Measurements from ENCODE around the gene AIP. TPM values are rescaled to one million over a fixed set of nuclear protein-coding genes. Genes with fewer than 3 reads are reported as not detected.

Gene AIP
- total RNA-seq, 2 experiments from 2014 or later, result 160 to 169 TPM

DNA sequence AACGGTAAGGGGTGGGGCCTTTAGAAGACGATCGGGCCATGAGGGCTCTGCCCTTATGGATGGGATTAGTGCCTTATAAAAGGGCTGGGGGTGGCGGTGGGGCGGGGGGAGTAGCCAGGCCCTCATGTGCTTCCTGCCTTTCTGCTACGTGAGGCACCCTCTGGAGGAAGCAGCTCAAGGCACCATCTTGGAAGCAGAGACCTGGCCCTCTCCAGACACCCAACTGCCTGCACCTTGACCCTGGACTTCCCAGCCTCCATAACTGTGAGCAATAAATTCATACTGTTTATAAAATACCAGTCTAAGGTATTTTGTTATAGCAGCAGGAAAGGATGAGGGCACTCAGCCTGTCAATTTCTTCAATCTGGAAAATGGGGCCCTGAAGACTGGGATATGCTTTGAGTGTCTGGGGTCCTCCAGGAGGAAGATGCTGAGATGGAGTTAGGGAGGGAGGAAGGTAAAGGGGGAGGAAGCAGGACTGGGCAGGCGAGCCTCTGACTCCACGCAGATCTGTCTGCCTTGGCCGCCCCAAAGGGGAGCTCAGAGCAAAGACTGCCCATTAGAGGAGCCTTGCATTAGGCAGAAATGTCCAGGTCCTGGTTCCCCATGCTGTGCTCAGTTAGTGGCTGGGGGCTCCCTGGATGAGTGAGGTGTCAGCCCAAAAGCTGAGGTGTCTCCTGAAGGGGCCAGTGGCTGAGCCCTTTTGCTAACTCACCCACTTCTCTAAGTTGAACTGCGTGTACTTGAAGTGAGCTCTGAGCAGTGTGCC, 35.1 kb downstream of the AIP start:
- Mint-ChIP-seq H3K4me3 (no peak overlapping the region), H3K4me1 (ENCODE audit: low read depth) (no peaks in the 10 kb centered on the region), H3K9me3 (no peaks in the 10 kb centered on the region), H3K36me3 (no peaks in the 10 kb centered on the region), H3K27me3 (peaks cover 1% of the 10 kb centered on the region), H3K27ac (no peak overlapping the region)
- intact Hi-C loops (cut with micrococcal nuclease), result no loop called here
- DNase-seq, result no peak
- ChIA-PET POLR2A (no interaction called here), CTCF (interaction anchor here (1.1 kb wide), 1 partner anchor 161 kb away, joined by 4 read pairs; no protein-coding TSS in a partner anchor)

DNA sequence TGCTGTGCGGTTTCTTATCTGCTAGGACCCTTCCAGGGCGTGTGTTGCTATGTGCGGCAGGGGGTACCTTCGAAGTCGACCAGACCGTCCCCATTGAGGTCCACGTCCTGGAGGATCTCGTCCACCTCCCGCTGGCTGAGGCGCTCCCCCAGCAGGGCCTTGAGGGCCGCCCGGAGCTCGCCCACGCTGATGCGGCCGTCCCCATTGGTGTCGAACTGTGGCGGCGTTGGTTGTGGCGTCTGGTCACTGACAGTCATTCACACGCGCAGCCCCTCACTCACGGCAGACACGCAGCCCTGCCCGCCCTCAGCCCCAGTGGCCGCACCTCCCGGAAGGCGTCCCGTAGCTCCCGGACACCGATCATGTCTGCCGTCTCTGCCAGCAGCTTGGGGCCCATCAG, 36.9 kb downstream of the AIP start:
- no peaks in the 10 kb centered on the region for H3K4me1 Mint-ChIP-seq (ENCODE audit: low read depth)
- CTCF ChIA-PET, result no interaction called here
- POLR2A ChIA-PET, result no interaction called here

DNA sequence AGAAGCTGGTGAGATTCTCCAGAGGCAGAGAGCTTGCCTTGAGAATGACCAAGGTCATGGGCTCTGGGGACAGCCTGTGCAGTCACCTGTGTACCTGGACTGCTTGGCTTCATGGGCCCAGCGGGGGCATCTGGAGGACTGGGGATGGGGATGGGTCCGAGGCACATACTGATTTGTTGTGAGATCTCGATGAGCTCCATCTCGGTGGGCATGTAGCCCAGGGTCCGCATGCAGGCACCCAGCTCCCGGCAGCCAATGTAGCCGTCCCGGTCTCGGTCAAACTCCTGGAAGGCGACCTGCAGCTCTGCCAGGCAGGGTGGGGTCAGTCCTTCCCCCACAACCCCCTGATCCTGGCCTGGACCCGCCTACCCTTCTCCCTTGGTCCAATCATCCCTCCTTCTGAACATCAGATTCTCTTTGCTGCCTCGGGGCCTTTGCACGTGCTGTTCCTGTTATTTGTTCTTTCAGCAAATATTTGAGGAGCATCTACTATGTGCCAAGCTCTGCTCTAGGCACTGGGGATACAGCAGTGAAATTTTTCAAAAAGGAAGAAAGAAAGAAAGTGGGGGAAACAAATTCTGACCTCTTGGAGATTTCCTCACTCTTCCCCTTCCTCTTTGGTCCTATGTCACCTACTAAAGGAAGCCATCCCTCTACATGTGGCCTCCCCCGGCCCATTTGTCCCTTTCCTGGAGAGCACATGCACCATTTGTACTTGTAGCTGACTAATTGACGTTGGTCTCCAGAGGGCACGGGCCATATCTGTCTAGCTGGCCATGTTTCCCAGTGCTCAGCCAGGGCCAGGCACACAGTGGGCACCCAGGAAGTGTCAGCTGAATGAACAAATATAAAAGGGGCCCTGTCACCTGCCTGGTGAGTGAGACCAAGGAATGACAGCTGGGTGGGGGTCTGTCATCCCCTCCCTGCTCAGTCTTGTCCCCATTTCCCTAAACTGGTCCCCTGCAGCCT, 38.3 kb downstream of the AIP start:
- H3K9me3 Mint-ChIP-seq, result no peaks in the 10 kb centered on the region
- no peak overlapping the region for H3K4me3 Mint-ChIP-seq
- CTCF ChIA-PET, result no interaction called here
- H3K36me3 Mint-ChIP-seq, result no peaks in the 10 kb centered on the region
- intact Hi-C loops (cut with micrococcal nuclease), result no loop called here
- no peak overlapping the region for H3K27ac Mint-ChIP-seq
- no peaks in the 10 kb centered on the region for H3K27me3 Mint-ChIP-seq
- no peaks in the 10 kb centered on the region for H3K4me1 Mint-ChIP-seq (ENCODE audit: low read depth)
- no peak for DNase-seq
- POLR2A ChIA-PET, result no interaction called here

More for the DNA sequence above, 36.9 kb downstream of the AIP start:
- Mint-ChIP-seq H3K27ac (no peak overlapping the region), H3K4me3 (no peak overlapping the region), H3K27me3 (no peaks in the 10 kb centered on the region), H3K9me3 (no peaks in the 10 kb centered on the region), H3K36me3 (no peaks in the 10 kb centered on the region)
- intact Hi-C loops (cut with micrococcal nuclease), result no loop called here
- DNase-seq, result no peak

DNA sequence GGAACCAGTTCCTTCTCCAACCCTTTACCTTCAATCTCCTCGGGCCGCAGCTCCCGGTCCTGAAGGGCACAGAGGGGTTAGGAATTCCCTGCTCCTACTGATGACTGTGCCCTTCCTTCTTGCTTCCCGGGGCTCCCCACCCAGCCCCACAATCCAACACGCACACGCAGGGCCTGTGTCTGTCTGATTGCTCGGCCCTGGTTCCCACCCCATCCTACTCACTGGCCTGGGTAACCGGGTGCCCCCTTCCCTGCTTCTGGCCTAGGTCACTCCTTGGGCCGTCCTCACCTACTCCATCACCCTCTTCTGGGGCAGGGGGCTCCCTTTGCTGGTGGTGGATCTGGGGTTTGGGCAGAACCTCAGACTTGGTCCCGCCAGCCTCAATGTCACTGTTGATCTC, 39.1 kb downstream of the AIP start:
- H3K4me3 Mint-ChIP-seq, result no peak overlapping the region
- CTCF ChIA-PET, result no interaction called here

DNA sequence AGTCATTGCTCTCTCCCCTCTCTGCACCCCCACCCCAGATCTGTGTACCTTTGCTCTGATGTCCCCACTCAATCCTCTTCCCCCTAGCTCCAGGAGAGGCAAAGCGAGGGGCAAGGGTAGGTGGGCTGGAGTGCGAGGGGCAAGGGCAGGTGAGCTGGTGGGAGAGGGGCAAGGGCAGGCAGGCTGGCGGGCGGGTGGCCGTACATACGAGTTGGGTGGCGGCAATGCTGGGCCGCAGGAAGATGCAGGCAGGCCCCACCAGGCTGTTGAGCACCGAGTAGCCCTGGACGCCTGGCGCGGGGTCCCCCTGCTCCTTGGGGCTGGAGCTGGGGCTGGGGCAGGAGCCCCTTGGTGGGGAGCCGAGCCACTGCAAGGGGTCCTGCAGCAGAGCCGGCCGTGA, 39.5 kb downstream of the AIP start:
- Mint-ChIP-seq H3K4me3 (no peak overlapping the region), H3K4me1 (ENCODE audit: low read depth) (no peaks in the 10 kb centered on the region), H3K36me3 (no peaks in the 10 kb centered on the region), H3K9me3 (no peaks in the 10 kb centered on the region), H3K27ac (no peak overlapping the region), H3K27me3 (peaks cover 3% of the 10 kb centered on the region)
- no peak for DNase-seq
- CTCF ChIA-PET, result no interaction called here
- POLR2A ChIA-PET, result no interaction called here
- intact Hi-C loops (cut with micrococcal nuclease), result no loop called here

More for the DNA sequence above, 39.1 kb downstream of the AIP start:
- Mint-ChIP-seq H3K36me3 (no peaks in the 10 kb centered on the region), H3K4me1 (ENCODE audit: low read depth) (no peaks in the 10 kb centered on the region), H3K27me3 (peaks cover 3% of the 10 kb centered on the region), H3K27ac (no peak overlapping the region), H3K9me3 (no peaks in the 10 kb centered on the region)
- POLR2A ChIA-PET, result no interaction called here
- no peak for DNase-seq
- intact Hi-C loops (cut with micrococcal nuclease), result no loop called here

DNA sequence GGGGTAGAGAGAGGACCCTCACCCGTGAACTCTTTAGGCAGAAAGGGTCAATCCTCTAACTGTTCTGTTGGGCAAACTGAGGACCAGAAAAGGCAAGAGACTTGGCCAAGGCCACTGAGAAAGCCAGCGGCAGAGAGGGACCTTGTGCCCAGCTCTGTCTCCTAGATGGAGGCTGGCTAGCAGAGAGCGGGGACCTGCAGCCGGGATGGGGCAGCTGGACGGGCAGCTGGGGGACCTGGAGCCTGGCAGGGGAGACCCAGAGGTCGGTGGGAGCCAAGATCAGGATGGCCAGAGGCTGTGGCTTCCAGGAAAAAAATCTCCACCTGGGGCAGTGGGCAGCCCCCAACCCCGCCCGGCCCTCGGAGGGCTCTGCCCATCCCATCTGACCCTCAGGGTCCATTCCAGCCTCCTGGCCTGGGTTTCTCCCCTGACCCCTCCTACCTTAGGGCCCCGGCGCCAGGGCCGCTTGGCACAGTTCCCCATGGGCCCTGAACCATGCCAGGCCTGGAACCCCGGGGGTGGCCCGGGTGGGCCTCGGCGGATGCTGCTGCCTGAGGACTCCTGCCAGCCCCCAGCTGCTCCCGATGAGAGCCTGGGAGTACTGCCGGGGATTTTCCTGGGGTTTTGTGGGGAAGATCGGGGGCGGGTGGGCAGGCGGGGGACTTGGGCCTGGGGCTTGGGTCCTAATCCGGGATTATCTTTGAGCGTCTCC, 40.2 kb downstream of the AIP start, which contains the start of gene CABP2:
CABP2 (minus strand) TSS at position 603 of the 712 bp plus-strand sequence; CDS start at position 483, 120 bp downstream.
- intact Hi-C loops (cut with micrococcal nuclease), result no loop called here
- no peaks in the 10 kb centered on the region for H3K36me3 Mint-ChIP-seq
- no peak within 1 kb of the TSS for H3K27ac Mint-ChIP-seq
- H3K4me1 Mint-ChIP-seq (ENCODE audit: low read depth), result no peaks in the 10 kb centered on the region
- H3K9me3 Mint-ChIP-seq, result no peaks in the 10 kb centered on the region
- ChIA-PET CTCF (no interaction called here), POLR2A (no interaction called here)
- peaks cover 3% of the 10 kb centered on the region for H3K27me3 Mint-ChIP-seq
- DNase-seq, result no peak
- no peak within 1 kb of the TSS for H3K4me3 Mint-ChIP-seq

DNA sequence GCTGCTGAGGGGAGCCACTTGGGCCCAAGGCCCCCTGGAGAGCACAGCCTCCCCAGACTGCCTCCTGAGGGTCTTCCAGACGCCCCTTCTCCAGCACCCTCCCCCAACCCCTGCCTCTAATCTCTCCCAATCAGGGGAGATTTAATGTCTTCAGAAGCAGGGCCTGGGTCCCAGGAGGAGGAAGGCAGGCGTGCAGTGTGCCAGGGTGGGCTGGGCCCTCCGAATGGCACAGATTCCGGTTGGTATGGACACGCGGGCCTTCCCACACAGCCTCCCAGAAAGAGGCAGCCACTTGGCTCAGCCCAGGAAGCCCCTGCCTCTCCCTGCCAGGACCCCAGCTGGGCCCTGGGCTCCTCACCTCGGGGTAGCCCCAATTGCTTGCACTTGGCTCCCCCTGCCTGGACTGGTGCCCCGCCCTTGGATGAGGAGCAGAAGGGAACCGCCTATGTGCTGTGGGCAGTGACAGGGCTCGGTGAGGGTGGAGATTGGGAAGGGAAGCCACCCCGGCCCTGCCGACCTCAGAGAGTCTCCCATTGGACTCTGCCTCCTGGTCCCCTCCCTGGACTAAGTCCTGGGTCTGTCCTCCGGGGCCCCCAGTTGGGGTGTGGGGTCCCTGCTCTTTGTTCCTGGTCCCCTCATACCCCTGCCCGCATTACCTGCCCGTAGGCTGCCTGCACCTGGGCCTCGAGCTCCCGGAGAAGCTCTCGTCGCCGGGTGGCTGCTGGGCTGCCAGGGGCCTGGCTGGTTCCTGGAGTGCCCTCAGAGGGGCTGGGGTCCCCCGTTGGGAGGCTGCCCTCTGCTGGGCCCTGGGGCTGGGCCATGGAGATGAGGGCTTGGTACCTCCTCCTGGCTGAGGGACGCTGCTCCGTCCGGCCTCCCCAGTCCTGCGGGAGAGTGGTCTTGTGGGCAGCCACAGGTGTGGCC, 41.0 kb downstream of the AIP start:
- ChIA-PET POLR2A (no interaction called here), CTCF (no interaction called here)
- Mint-ChIP-seq H3K4me1 (ENCODE audit: low read depth) (no peaks in the 10 kb centered on the region), H3K36me3 (no peaks in the 10 kb centered on the region), H3K9me3 (no peaks in the 10 kb centered on the region), H3K27me3 (peaks cover 3% of the 10 kb centered on the region), H3K4me3 (no peak overlapping the region), H3K27ac (no peak overlapping the region)
- DNase-seq, result no peak
- intact Hi-C loops (cut with micrococcal nuclease), result no loop called here

DNA sequence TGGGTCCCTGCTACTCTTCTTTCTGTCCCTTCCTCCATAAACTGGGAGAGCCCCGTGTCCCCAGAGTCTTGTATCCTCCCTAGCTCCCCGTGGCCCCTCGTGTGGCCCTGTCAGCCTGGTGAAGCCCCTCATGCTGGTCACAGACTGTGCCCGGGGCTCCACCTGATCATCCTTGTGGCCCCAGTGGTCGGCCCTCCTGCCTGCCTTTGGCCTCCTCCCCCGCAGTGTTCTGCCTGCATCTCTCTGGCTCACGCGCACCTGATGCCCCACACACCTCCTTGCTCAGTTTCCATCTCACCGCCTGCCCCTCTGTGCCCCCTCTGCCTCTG, 41.6 kb downstream of the AIP start:
- POLR2A ChIA-PET, result no interaction called here
- peaks cover 3% of the 10 kb centered on the region for H3K27me3 Mint-ChIP-seq
- DNase-seq, result no peak
- H3K36me3 Mint-ChIP-seq, result no peaks in the 10 kb centered on the region
- CTCF ChIA-PET, result no interaction called here
- no peaks in the 10 kb centered on the region for H3K9me3 Mint-ChIP-seq
- H3K4me3 Mint-ChIP-seq, result no peak overlapping the region
- H3K27ac Mint-ChIP-seq, result no peak overlapping the region
- no peaks in the 10 kb centered on the region for H3K4me1 Mint-ChIP-seq (ENCODE audit: low read depth)
- intact Hi-C loops (cut with micrococcal nuclease), result no loop called here

DNA sequence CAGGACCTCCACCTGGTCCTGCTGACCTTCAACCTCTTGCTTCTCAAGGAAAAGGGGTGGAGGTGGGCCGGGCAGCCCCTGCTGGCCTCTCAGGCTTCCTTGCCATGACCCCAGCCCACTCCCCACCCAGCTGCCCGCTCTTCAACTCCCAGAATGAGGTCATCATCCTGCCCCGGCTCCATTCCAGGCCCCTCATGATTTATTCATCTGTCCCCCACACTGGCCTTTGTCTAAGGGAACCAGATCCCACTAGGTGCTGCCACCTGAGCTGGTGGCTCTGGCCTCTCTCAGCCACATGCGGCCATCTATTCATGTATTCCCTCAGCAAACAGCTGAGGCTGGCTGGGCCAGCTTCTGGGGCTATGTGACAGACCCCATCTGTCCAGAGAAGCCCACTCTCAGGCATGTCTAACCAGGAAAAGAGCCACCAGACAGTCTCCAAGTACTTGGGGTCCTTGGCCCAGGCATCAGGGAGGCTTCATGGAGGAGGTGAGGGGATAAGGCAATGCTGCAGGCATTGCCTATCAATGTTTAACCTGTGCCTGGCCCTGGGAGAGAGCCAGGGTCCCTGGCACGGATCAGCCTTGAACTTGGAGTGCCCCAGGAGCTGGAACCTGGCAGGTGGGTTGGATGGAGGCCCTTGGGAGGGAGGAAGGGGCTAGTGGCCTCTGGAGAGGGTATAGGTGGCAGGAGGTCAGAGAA, 42.6 kb downstream of the AIP start:
- intact Hi-C loops (cut with micrococcal nuclease), result no loop called here
- Mint-ChIP-seq H3K9me3 (no peaks in the 10 kb centered on the region), H3K27me3 (peaks cover 3% of the 10 kb centered on the region), H3K4me1 (ENCODE audit: low read depth) (no peaks in the 10 kb centered on the region), H3K36me3 (no peaks in the 10 kb centered on the region), H3K4me3 (no peak overlapping the region), H3K27ac (no peak overlapping the region)
- DNase-seq, result no peak
- ChIA-PET CTCF (no interaction called here), POLR2A (no interaction called here)

DNA sequence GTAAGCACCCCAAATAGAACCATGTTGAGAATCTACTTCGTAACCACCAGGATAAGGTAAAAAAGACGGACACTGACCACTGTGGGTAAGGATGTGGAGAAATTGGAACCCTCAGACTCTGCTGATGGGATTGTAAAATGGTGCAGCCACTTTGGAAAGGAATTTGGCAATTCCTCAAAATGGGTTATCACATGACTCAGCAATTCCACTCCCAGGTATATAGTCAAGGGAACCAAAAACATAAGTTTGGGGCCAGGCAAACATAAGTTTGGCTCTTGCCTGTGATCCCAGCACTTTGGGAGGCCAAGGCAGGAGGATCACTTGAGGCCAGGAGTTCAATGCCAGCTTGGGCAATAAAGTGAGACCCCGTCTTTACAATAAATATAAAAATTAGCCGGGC, 45.5 kb downstream of the AIP start:
- no peak overlapping the region for H3K27ac Mint-ChIP-seq
- peaks cover 3% of the 10 kb centered on the region for H3K27me3 Mint-ChIP-seq
- ChIA-PET CTCF (no interaction called here), POLR2A (no interaction called here)
- intact Hi-C loops (cut with micrococcal nuclease), result no loop called here
- H3K4me3 Mint-ChIP-seq, result no peak overlapping the region
- no peaks in the 10 kb centered on the region for H3K4me1 Mint-ChIP-seq (ENCODE audit: low read depth)
- DNase-seq, result no peak
- no peaks in the 10 kb centered on the region for H3K36me3 Mint-ChIP-seq
- H3K9me3 Mint-ChIP-seq, result peaks cover 6% of the 10 kb centered on the region

DNA sequence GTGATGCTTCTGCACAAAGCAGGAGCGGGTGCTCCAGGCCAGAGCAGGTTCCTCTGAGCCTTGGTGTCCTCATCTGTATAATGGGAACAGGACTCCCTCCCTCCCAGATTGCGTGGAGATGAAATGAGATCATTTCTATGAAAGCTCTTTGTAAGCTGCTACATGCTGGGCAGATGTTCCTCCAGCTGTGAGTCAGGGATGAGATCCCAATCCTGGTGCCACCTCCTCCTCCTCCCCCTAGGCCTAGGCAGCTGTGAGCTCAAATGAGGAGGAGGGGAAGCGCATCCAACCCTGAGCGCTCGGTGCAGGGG, 47.4 kb downstream of the AIP start:
- Mint-ChIP-seq H3K27ac (no peak overlapping the region), H3K4me1 (ENCODE audit: low read depth) (no peaks in the 10 kb centered on the region), H3K9me3 (peaks cover 17% of the 10 kb centered on the region), H3K36me3 (peaks cover 7% of the 10 kb centered on the region), H3K4me3 (no peak overlapping the region), H3K27me3 (peaks cover 3% of the 10 kb centered on the region)
- POLR2A ChIA-PET, result no interaction called here
- intact Hi-C loops (cut with micrococcal nuclease), result no loop called here
- CTCF ChIA-PET, result interaction anchor here (1.5 kb wide), 1 partner anchor 99 kb away, joined by 5 read pairs; the partner anchor contains the start of gene NUDT8
- DNase-seq, result no peak
